ENCODE results near the gene PLXND1.

PLXND1 gene

GRCh38 chr3:129543999-129544398 is 62.5 kb downstream of the PLXND1 start:
- no peak for DNase-seq

- no peak for DNase-seq
Observed at GRCh38 chr3:129543156-129543790, 63.2 kb downstream of the PLXND1 start, which contains the start of gene H1-8. Gene H1-8, plus strand, starts transcription at chr3:129543175. Its CDS starts 44 bp downstream, at chr3:129543219.

GRCh38 chr3:129542747-129543146 is 63.7 kb downstream of the PLXND1 start:
- DNase-seq, result no peak

- DNase-seq, result no peak
Observed at GRCh38 chr3:129540776-129541516, 65.5 kb downstream of the PLXND1 start.

- no peak for DNase-seq
Observed at GRCh38 chr3:129539206-129539605, 67.3 kb downstream of the PLXND1 start.

GRCh38 chr3:129536804-129537203 is 69.7 kb downstream of the PLXND1 start:
- DNase-seq, result no peak

- DNase-seq, result no peak
Observed at GRCh38 chr3:129536374-129536667, 70.2 kb downstream of the PLXND1 start.

- no peak for DNase-seq
Observed at GRCh38 chr3:129535075-129535474, 71.4 kb downstream of the PLXND1 start.

GRCh38 chr3:129534428-129535027 is 71.9 kb downstream of the PLXND1 start:
- no peak for DNase-seq

GRCh38 chr3:129533406-129533805 is 73.1 kb downstream of the PLXND1 start:
- DNase-seq, result no peak

- no peak for DNase-seq
Observed at GRCh38 chr3:129532261-129532660, 74.2 kb downstream of the PLXND1 start.

GRCh38 chr3:129531699-129532098 is 74.8 kb downstream of the PLXND1 start:
- no peak for DNase-seq

- no peak for DNase-seq
Observed at GRCh38 chr3:129530821-129531220, 75.7 kb downstream of the PLXND1 start.

- no peak for DNase-seq
Observed at GRCh38 chr3:129530251-129530791, 76.2 kb downstream of the PLXND1 start.

GRCh38 chr3:129529436-129530210 is 76.9 kb downstream of the PLXND1 start:
- no peak for DNase-seq

- no peak for DNase-seq
Observed at GRCh38 chr3:129528589-129529100, 77.8 kb downstream of the PLXND1 start, which contains the start of gene RHO. Gene RHO, plus strand, starts transcription at chr3:129528639. Its CDS starts 95 bp downstream, at chr3:129528734.

- no peak for DNase-seq
Observed at GRCh38 chr3:129527262-129527661, 79.2 kb downstream of the PLXND1 start.

- DNase-seq, result no peak
Observed at GRCh38 chr3:129526121-129526900, 80.2 kb downstream of the PLXND1 start.

- DNase-seq, result no peak
Observed at GRCh38 chr3:129525341-129525968, 81.0 kb downstream of the PLXND1 start.

- no peak for DNase-seq
Observed at GRCh38 chr3:129524081-129524480, 82.4 kb downstream of the PLXND1 start.

- DNase-seq, result no peak
Observed at GRCh38 chr3:129522953-129523352, 83.5 kb downstream of the PLXND1 start.

- no peak for DNase-seq
Observed at GRCh38 chr3:129521611-129522010, 84.9 kb downstream of the PLXND1 start.

All from NCI-H2081 (cell line).